DMS 273 treated with DMSO at 0.1 percent for 48 hours (cell line): ENCODE measurements around the gene SH3BP4.
A peak's percentile ranks its signal among the peaks of the same experiment; 100 is the strongest.

Source experiments
- DNase-seq: peaks from one replicate; lab custom pipeline; 2025; lab: John Stamatoyannopoulos, UW

Gene SH3BP4

DNA sequence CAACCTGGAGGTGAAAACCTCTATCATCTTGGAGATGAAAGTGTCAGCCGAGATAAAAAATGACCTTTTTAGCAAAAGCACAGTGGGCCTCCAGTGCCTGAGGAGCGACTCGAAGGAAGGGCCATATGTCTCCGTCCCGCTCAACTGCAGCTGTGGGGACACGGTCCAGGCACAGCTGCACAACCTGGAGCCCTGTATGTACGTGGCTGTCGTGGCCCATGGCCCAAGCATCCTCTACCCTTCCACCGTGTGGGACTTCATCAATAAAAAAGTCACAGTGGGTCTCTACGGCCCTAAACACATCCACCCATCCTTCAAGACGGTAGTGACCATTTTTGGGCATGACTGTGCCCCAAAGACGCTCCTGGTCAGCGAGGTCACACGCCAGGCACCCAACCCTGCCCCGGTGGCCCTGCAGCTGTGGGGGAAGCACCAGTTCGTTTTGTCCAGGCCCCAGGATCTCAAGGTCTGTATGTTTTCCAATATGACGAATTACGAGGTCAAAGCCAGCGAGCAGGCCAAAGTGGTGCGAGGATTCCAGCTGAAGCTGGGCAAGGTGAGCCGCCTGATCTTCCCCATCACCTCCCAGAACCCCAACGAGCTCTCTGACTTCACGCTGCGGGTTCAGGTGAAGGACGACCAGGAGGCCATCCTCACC lies 90.2 kb downstream of the SH3BP4 start:
- no peak for DNase-seq

GRCh38 chr2:235042576-235043515 lies 91.0 kb downstream of the SH3BP4 start:
- DNase-seq = no peak

GRCh38 chr2:235043762-235044500 lies 92.1 kb downstream of the SH3BP4 start:
- DNase-seq = no peak

- no peak for DNase-seq
Observed at GRCh38 chr2:235044501-235045271, 92.9 kb downstream of the SH3BP4 start.

DNA sequence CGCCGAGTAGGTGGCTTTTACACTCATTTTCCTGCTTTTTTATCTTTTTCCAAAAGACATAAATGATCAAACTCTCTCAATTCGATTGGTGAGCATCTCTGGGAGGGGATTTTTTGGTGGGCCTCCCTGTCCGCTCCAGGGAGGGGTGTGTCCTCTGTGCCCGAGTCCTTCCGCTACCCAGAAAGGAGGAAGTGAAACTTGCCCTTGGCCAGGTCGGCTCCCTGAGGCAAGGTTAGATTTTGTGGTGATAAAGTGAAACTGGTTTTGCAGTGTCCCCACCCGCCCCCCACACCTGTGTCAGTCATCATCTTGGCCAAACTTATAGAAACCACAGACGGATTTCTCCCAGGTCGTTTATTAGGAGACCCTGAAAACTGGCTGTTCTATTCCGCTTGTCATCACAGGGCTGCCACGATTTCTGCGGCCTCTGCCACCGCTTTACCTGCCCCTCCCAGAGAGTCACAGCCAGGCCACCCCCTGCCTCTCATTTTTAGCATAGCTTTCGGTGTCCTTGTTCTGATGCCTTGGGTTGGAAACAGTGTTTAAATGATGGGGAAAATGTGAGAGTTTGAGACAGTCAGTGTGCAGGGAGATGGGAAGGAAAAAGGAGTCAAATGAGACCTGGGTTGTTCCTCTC lies 93.6 kb downstream of the SH3BP4 start:
- no peak for DNase-seq

- no peak for DNase-seq
Observed at GRCh38 chr2:235045973-235046343, 94.1 kb downstream of the SH3BP4 start.

- no peak for DNase-seq
Observed at GRCh38 chr2:235046589-235046988, 94.8 kb downstream of the SH3BP4 start.

DNA sequence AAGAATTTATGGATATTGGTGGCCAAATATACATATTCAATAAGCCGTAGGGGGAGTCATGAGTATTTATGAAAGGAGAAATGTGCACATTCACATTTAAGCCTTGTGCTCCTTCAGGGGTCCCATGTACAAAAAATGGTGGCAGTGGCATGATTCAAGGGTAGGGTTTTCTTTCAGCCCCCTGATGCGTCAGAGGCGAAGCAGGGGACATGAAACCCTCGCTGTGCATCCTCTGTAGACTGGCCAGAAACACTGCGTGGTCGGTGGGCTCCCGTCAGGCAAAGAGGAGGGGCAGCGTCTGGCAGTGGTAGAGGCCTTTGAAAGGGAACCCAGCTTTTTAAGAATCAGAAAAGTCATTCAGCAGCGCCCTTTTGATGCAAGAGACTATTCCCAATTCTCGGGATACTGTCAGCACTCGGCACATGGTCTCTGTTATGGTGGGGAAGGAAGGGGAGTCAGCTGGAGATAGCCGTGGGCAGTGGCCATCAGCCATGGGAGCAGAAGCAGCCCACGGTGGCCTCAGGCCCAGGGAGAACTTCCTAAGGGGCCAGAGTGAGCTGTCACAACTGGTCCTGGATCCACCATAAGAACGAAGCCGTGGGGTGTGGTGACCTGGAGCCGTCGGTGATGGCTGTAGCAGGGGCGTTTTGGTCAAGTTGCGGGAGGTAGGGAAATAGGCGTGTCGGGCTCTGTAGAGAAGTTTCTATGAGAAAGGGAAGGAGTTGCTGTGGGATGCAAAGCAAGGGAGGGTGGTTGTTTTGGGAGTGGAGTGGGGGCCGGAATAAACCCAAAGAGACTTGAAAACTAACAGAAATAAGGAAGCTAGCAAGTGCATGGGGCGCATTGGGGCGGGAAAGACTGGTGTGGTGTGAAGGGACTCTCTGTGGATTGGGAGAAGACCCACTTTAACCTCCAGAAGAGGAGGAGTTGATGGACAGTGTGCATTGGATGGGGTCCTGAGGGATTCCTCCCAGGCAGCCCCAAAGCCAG lies 95.6 kb downstream of the SH3BP4 start:
- DNase-seq = no peak

GRCh38 chr2:235048549-235048948 lies 96.7 kb downstream of the SH3BP4 start:
- DNase-seq = no peak

DNA sequence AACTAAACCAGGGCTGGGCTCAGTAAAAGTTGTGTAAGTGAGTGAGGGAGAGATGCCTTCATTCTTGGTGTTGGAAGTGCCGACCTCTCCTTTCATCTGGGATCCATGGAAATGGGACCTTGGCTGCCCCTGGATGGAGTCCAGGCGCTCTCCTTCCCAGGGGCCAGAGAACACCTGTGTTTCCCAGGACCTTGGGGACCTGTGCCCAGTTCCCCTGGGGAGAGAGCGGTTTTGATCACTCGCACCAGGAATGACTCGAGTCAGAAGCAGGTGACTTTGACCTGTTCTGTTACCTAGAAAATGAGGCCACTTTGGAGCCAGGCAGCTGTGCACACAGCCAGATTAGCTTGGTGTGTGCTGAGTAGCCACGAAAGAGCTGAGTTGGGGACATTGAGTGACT lies 97.3 kb downstream of the SH3BP4 start:
- DNase-seq = no peak

- DNase-seq = no peak
Observed at GRCh38 chr2:235049719-235050118, 97.9 kb downstream of the SH3BP4 start.

- peak; percentile 79 for DNase-seq
Observed at GRCh38 chr2:235050980-235051351, 99.1 kb downstream of the SH3BP4 start.

GRCh38 chr2:235051436-235052260 lies 99.8 kb downstream of the SH3BP4 start:
- no peak for DNase-seq

DNA sequence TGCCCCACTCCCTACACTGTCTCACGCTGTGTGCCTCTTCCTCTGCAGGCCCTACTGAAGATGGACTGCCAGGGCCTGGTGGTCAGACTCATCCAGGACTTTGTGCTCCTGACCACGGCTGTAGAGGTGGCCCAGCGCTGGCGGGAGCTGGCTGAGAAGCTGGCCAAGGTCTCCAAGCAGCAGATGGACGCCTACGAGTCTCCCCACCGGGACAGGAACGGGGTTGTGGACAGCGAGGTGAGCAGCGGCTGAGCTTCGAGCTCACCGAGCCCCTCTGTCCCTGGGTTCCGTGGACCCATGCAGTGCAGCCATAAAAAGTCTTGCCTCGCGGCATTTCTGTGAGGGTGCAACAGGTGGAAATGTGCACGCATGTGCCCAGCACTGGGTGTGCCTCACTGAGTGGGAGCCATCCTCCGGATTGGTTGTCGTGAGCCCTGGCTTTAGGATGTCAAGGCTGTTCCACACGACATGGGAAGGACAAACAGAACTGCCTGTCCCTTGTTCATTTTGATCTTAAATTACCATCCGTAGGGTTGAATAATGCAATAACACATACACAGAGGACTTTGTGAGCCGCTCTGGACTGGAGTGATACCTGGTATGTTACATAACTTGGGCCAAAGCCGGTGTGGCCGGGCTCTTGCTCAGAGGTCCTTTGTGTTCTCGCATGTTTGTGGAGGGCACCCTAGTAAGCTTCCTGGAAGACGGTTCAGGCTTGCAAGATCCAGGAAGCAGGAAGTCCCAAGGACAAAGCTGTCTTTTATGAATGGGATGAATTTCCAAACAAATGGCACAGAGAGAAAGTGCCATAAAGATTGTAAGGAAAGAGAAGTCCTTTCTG lies 100.9 kb downstream of the SH3BP4 start:
- DNase-seq = no peak

GRCh38 chr2:235053651-235054050 lies 101.8 kb downstream of the SH3BP4 start:
- no peak for DNase-seq

DNA sequence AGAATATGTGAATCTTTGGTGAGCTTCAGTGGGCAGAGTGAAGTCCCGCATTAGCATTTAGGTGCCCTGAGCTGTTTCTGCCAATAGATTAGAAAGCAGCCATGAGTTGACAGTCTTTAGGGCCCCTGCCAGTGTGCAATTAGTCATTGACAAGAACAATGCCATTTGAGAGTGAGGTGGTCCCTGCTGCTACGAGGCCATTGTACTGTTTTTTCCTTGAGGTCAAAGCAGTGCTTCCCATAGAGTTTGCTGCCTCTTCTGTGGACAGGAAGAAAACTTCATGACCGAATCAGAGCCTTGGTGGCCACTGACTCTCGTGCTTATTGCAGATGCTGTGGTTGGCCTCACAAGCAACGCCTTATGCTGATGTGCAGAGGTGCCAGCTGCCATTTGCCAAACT lies 102.7 kb downstream of the SH3BP4 start:
- no peak for DNase-seq

GRCh38 chr2:235054919-235055318 lies 103.1 kb downstream of the SH3BP4 start:
- DNase-seq = no peak

DNA sequence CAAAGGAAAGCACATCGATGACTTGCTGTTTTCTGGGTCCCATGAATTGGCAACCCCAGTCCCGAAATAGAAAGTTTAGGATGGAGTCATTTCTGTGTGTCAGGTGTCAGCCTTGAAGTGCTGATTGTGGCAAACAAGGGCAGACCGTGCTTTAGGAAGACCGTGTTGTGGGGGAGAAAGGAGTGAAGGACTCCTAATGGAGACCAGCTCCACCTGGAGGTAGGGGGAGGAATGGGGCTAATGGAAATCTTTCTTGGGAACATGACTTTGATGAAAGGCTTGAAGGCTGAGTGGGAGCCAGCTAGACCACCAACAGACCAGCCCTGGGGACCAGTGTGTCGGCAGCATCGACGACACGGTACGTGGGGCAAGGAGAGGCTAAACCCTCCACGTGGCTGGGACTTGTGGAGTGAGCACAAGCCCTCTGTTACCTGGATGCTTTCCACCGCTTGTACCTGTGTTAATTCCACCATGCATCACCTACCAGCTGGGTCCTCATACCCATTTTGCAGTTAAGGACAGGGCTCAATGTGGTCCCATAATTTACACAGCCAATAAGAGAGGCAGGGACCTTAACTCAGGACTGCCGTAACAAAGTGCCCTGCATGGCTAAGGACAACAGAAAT lies 104.2 kb downstream of the SH3BP4 start:
- no peak for DNase-seq
